GM10847 (cell line): ENCODE results near the gene DDX10.

Source experiments
- POLR2A ChIP-seq: IDR thresholded peaks from 2 replicates; pipeline ENCODE4 v1.6.1; 2011; ENCODE audit not compliant: insufficient read length; ENCODE audit errors: extremely low read depth

DDX10 gene

DNA sequence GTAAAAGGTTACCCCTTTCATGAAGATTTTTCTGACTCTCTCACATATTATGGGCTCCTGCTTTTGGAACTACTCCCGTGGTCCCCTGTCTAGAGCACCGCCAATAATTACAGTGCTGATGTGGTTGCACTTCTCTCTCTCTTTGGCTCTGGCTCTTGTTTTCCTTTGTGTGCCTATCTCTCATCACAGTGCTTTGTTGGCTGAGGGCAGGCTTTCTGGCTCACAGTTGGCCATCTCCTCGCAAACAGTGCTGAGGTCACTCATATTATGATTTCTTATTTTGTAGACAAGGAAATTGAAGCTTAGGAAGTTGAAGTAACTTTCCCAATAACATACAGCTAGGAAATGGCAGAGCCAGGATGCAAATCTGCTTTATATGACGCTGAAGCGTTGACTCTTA lies 192.5 kb downstream of the DDX10 start:
- no peak for TF ChIP-seq POLR2A

- no peak for TF ChIP-seq POLR2A
Measured at GRCh38 chr11:108858622-108859021, 193.8 kb downstream of the DDX10 start.

DNA sequence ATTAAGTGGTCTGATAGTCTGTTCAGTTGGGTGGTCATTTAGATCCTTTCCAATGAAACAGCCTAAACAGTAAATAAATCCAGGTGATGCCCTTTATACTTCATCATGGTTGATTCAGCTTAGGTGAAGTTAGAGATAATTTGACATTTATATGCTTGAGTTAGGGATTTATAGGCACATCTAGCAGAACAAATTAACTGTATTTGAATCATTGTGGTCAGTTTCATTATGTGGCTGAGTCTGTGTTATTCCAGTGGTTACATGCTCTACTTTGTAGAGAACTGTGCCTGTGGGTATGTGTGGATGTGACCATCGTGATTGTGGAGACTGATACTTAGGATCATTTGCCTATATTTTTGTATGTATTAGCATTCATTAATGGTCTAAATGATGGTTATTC lies 194.6 kb downstream of the DDX10 start:
- TF ChIP-seq POLR2A: no peak

DNA sequence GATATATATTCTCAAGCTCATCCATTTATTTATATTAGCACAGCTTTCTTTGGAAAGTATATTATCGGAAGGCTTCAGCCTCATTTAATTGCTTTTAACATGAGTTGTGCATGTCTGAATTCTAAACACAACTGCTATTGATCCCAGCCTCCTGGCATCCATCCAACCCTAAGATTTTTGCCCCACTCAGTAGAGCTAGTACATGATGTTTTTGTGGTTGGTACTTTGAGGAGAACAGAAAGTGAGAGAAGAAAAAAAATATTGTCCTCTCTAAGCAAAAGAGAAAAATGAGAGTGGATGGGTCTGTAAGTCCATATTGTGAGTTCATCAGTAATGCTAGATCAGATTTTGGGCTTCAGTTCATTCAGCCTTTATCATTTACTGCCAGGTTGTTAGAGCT lies 198.7 kb downstream of the DDX10 start:
- TF ChIP-seq POLR2A: no peak

DNA sequence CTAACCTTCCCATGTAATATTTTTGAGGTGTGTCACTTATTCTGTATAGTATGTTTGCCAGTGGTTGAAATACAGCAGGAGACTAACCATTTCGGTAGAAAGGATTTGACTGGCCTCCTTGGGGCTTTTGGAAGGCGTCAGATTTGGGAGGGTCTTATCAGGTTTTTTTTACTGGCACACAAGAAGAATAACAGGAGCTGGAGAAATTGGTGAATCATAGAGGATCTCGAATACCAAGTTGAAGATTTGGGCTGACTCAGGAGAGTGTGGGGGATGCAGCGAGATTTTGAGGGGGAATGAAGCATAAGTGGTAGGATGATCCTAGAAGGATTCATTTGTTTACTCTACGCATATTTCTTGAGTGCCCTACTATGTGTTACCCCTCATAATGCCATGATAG lies 200.5 kb downstream of the DDX10 start:
- TF ChIP-seq POLR2A: no peak

- no peak for TF ChIP-seq POLR2A
Measured at GRCh38 chr11:108866781-108867180, 201.9 kb downstream of the DDX10 start.

DNA sequence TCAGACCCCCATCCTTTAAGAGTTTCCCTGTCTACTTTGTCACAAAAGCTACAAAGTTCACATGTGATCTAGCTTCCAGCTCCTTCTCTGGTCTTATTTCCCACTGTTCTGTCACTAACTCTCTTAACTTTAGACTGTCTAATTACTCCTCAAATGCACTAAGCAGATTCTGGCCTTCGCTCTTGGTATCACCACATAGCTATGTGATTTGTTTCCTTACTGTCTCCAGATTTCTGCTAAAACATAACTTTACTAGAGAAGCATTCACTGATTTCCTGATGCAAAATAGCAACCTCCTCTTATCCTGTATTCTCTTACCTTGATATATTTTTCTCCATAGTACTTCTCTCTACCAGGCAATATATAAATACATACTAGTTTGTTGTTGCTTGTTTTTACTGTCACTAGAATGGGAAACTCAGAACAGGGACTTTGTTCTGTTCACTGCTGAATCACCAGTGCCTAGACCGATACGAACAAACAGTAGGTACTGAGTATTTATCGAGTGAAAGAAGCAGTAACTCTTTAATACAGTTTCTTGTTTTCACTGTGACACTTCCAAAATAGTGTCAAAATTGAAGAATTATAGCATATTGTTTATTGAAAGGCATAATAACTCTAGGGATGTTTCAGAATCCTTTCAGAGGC lies 205.6 kb downstream of the DDX10 start:
- TF ChIP-seq POLR2A: no peak

GRCh38 chr11:108871152-108871551 lies 206.3 kb downstream of the DDX10 start:
- no peak for TF ChIP-seq POLR2A

DNA sequence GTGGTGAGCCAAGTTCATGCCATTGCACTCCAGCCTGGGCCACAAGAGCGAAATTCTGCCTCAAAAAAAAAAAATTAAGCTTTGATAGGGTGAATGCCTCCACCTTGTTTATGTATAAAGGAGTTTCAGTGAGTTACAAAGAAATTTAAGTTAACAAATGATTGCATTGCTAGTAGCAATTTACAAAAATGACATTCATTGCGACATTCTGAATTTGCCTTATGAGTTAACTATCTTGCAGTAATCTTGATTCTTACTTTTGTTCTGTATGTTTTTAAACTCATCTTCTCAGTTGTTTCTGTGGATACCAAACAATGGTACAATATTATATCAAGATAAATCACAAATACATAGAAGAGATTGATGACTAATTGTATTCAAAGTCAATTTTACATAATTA lies 207.0 kb downstream of the DDX10 start:
- no peak for TF ChIP-seq POLR2A

- TF ChIP-seq POLR2A: no peak
Measured at GRCh38 chr11:108872781-108873291, 208.0 kb downstream of the DDX10 start.

GRCh38 chr11:108873310-108873709 lies 208.4 kb downstream of the DDX10 start:
- no peak for TF ChIP-seq POLR2A

DNA sequence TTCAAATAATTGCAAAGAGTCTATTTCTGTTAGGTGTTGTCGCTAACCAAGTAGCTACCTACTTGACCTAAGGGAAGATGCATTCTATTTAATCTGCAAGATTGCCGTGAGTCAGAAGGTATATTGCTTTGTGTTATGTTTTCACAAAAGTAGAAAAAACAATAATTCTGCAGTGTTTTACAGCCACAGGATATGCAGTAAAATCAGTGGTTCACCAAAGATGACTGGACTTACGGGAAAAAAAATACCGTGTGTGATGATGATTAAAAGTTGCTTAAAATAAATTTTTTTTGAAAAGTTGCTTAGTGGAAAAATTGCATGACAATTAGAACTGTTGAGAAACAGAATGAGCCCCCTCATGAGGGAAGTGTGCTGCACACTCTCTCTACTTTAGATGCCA lies 209.1 kb downstream of the DDX10 start:
- TF ChIP-seq POLR2A: no peak

GRCh38 chr11:108875134-108875533 lies 210.3 kb downstream of the DDX10 start:
- no peak for TF ChIP-seq POLR2A

GRCh38 chr11:108877178-108877577 lies 212.3 kb downstream of the DDX10 start:
- TF ChIP-seq POLR2A: no peak

DNA sequence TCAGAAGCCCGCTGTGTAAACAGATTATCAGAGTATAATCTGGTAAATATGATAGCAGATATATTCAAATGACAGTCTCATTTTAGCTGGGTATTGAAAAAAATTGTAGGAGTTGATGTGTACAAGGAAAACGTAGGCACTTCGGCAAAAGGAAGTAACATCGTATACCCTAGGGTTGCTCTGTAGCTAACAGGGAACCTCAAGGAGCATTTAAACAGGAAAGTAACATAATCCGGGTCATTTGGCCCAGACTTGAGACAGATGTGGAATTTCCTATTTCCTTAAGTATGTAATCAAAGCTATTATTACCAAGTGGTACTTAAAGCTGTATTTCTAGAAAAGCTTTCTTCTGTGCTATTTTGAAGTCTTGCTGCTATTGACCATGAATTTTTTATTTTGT lies 215.6 kb downstream of the DDX10 start:
- no peak for TF ChIP-seq POLR2A

DNA sequence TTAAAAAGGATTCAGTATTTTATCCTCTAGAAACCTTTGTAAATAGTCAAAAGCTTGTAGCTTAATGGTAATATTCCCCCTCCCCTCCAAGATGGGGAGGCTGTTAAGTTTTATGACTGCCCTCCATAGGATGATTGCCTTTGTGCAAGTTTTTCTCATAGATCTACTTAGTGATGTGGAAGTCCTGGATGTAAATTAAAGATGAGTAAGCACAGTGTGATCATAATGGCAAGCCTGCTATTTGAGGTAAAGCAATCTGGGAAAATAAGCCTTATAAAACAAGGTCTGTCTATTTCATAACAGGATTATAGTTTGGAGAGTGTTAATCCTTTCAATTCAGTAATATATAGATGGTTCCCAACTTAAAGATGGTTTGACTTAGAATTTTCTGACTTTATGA lies 216.3 kb downstream of the DDX10 start:
- TF ChIP-seq POLR2A: no peak

GRCh38 chr11:108882211-108882831 lies 217.5 kb downstream of the DDX10 start:
- TF ChIP-seq POLR2A: no peak
